Central memory CD8-positive, alpha-beta T cell (primary cell): ENCODE data around the gene MAD1L1.
"Not testable (repeated sequence)": the region's sequence is repeated elsewhere in the genome, so short reads cannot be mapped to it uniquely, and the experiment has no call there.

ENCODE experiments used
- ATAC-seq: fragments of 150-1000 bp; cut with Tn5 transposase; replicated peaks from 2 replicates; pipeline ENCODE4 v1.10.0; 2022; ENCODE audit warnings: mild to moderate bottlenecking, moderate FRiP score, moderate number of reproducible peaks; ENCODE audit not compliant: poor library complexity, severe bottlenecking; ENCODE audit errors: extremely low read depth
- DNase-seq, 2 donors: peaks; one replicate each; pipeline ENCODE4 v3.0.0; 2021; ENCODE audit warnings: low spot score in 2 of 2
- H3K27ac Mint-ChIP-seq: one replicate; pipeline ENCODE4 v1.8.0; 2022; ENCODE audit warnings: low read depth, mild to moderate bottlenecking, moderate library complexity, mixed read lengths
- H3K27me3 Mint-ChIP-seq: one replicate; pipeline ENCODE4 v1.8.0; 2022; ENCODE audit warnings: mixed read lengths
- H3K36me3 Mint-ChIP-seq: one replicate; pipeline ENCODE4 v1.8.0; 2022; ENCODE audit warnings: mild to moderate bottlenecking, moderate library complexity, mixed read lengths; ENCODE audit not compliant: insufficient read depth
- H3K4me1 Mint-ChIP-seq: one replicate; pipeline ENCODE4 v1.8.0; 2022; ENCODE audit warnings: mixed read lengths
- H3K4me3 Mint-ChIP-seq: one replicate; pipeline ENCODE4 v1.8.0; 2022; ENCODE audit warnings: mild to moderate bottlenecking, moderate library complexity, mixed read lengths
- H3K9me3 Mint-ChIP-seq: one replicate; pipeline ENCODE4 v1.8.0; 2022; ENCODE audit warnings: mixed read lengths

MAD1L1 gene

GRCh38 chr7:1997537-1998076 lies 235.1 kb downstream of the MAD1L1 start:
- Mint-ChIP-seq H3K4me1 (peaks cover 21% of the 10 kb centered on the region), H3K4me3 (no peak overlapping the region), H3K27me3 (no peaks in the 10 kb centered on the region), H3K27ac (no peak overlapping the region), H3K36me3 (peaks cover 2% of the 10 kb centered on the region), H3K9me3 (no peaks in the 10 kb centered on the region)
- DNase-seq (no peak), ATAC-seq (no peak)

DNA sequence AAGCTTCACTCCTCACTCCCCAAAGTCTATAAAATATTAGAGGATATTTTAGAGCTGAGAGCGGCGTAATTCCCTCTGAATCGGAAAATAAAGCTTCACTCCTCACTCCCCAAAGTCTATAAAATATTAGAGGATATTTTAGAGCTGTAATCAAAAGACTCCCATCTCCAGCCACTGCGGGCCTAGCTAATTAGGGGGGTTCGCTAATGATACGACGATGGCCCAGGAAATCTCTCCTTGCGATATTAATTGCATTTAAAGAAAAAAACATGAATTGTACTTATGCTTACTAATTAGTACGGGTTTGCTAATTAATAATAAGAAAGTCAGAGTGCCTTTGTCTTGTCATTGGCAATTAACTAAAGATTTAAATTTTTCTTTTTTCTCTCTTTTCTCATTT lies 235.9 kb downstream of the MAD1L1 start:
- Mint-ChIP-seq H3K9me3 (no peaks in the 10 kb centered on the region), H3K27me3 (no peaks in the 10 kb centered on the region), H3K4me1 (peaks cover 21% of the 10 kb centered on the region), H3K36me3 (no peaks in the 10 kb centered on the region), H3K4me3 (no peak overlapping the region), H3K27ac (no peak overlapping the region)
- DNase-seq (no peak), ATAC-seq (no peak)

DNA sequence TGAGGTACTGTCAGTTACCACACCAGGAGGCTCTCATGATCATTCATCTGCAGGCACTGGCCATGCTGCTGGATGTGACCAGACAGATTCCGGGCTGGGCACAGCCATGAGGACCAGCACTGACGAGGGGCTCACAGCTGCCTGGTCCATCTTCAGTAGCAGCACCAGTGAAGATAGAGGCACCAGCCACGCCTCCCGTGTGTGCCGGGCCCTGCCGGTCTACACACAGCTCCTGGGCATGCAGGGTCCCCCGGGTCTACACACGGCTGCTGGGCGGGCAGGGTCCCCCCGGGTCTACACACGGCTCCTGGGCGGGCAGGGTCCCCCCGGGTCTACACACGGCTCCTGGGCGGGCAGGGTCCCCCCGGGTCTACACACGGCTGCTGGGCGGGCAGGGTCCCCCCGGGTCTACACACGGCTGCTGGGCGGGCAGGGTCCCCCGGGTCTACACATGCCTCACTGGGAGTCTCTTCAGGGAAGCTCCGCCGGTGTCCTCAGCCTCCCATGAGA lies 236.8 kb downstream of the MAD1L1 start:
- H3K27ac Mint-ChIP-seq, H3K9me3 Mint-ChIP-seq, DNase-seq, H3K27me3 Mint-ChIP-seq, H3K36me3 Mint-ChIP-seq, H3K4me3 Mint-ChIP-seq, ATAC-seq: not testable (repeated sequence)
- peaks cover 21% of the 10 kb centered on the region for H3K4me1 Mint-ChIP-seq

DNA sequence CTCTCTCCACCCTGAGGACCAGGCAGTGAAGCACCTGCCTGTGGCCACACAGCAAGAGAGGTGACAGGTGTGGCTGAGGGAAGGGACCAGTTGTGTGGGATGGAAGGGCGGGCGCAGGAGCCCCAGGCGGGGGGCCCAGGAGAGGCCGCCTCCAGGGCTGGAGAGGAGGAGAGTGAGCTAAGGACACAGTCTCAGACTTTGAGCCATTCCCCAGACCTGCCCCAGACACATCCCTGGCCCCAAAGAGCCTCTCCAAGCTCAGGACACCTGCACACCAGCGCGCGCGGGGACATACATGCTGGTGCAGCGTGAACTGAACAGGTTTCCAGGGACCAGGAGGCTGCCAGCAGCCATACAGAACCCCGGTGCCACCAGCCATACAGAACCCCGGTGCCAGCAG lies 237.3 kb downstream of the MAD1L1 start:
- Mint-ChIP-seq H3K27ac (no peak overlapping the region), H3K36me3 (no peaks in the 10 kb centered on the region), H3K9me3 (no peaks in the 10 kb centered on the region), H3K4me1 (peaks cover 17% of the 10 kb centered on the region), H3K27me3 (no peaks in the 10 kb centered on the region), H3K4me3 (no peak overlapping the region)
- DNase-seq, result no peak
- no peak for ATAC-seq

DNA sequence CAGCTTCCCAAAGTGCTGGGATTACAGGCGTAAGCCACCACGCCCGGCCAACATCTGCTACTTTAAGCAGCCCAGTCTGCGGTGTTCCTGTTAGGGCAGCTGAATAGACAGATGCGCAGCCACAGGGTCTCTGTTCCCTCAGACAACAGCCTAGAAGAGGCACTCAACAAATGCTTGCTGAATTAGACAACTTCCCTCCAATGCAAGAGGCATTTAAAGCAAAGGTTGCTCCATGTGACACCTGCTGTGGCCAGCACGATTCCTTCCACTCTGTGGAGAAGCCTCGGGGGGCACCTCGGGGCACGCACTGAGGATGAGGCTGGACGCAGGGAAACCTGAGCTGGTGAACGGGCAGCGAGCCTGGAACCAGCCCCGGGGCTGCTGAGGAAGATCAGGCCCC lies 237.8 kb downstream of the MAD1L1 start:
- ATAC-seq (no peak), DNase-seq (no peak)
- no peaks in the 10 kb centered on the region for H3K36me3 Mint-ChIP-seq
- H3K4me1 Mint-ChIP-seq, result peaks cover 12% of the 10 kb centered on the region
- H3K27me3 Mint-ChIP-seq, result no peaks in the 10 kb centered on the region
- H3K4me3 Mint-ChIP-seq, result no peak overlapping the region
- no peak overlapping the region for H3K27ac Mint-ChIP-seq
- H3K9me3 Mint-ChIP-seq, result no peaks in the 10 kb centered on the region

- Mint-ChIP-seq H3K4me3 (no peak overlapping the region), H3K27ac (no peak overlapping the region), H3K4me1 (peaks cover 3% of the 10 kb centered on the region), H3K27me3 (no peaks in the 10 kb centered on the region), H3K9me3 (no peaks in the 10 kb centered on the region), H3K36me3 (no peaks in the 10 kb centered on the region)
- ATAC-seq, result no peak
- no peak for DNase-seq
These were observed 238.7 kb downstream of the MAD1L1 start for GRCh38 chr7:1993776-1994740.

DNA sequence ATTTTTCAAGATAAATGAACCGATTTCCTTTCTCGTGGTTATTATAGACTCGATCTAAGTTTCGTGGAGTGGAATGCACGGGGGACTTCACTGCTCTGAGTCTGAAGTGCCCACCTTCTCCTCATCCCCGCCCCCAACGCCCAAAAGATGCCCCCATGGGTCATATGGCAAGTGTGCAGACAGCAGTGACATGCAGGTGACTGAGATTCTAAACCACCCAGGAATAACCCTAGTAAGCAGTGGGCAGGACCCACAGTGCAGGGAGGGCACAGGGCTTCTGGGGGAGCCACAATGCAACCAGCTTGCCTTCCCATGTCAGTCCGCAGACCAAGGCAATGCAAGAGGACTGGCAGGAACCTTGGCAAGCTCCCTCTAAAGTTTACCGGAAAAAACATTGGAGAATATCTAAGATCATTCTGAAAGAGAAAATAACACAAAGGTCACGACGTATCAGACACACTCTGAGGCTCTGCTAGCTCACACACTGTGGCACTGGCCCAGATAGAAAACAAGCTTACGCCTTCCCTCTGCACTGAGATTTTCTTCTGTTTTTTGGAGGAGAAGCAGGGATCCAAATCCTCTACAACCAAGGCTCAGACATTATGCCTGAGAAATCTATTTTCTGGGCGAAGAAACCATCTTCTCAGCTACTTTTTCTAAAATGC lies 239.6 kb downstream of the MAD1L1 start:
- ATAC-seq (no peak), DNase-seq (no peak)
- Mint-ChIP-seq H3K27ac (no peak overlapping the region), H3K9me3 (no peaks in the 10 kb centered on the region), H3K27me3 (no peaks in the 10 kb centered on the region), H3K36me3 (no peaks in the 10 kb centered on the region), H3K4me1 (peaks cover 5% of the 10 kb centered on the region), H3K4me3 (no peak overlapping the region)

DNA sequence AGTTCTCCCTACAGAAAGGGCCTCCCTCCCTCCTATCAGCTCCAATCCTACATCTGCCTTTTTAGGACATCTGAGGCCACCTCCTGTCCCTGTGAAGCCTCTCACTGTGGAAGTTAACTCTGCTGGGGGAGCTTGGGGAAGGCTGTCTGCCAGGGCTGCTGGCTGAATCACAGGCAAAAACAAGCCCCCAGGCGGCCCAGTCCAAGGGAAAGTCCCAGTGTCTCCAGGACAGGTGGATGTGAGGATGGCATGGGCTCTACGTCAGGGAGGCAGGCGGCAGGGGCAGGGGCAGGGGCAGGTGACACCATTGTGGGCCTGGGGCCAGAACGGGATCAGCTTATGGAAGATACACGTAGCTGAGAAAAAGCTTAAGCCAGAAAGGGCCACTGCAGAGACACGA lies 240.2 kb downstream of the MAD1L1 start:
- ATAC-seq (no peak), DNase-seq (no peak)
- no peak overlapping the region for H3K4me3 Mint-ChIP-seq
- H3K9me3 Mint-ChIP-seq, result no peaks in the 10 kb centered on the region
- no peak overlapping the region for H3K27ac Mint-ChIP-seq
- H3K27me3 Mint-ChIP-seq, result no peaks in the 10 kb centered on the region
- peaks cover 3% of the 10 kb centered on the region for H3K36me3 Mint-ChIP-seq
- peaks cover 11% of the 10 kb centered on the region for H3K4me1 Mint-ChIP-seq

GRCh38 chr7:1990001-1990670 lies 242.6 kb downstream of the MAD1L1 start:
- Mint-ChIP-seq H3K4me1 (peaks cover 33% of the 10 kb centered on the region), H3K9me3 (no peaks in the 10 kb centered on the region), H3K36me3 (peaks cover 5% of the 10 kb centered on the region), H3K27ac (no peak overlapping the region), H3K27me3 (no peaks in the 10 kb centered on the region), H3K4me3 (no peak overlapping the region)
- DNase-seq (no peak), ATAC-seq (no peak)

DNA sequence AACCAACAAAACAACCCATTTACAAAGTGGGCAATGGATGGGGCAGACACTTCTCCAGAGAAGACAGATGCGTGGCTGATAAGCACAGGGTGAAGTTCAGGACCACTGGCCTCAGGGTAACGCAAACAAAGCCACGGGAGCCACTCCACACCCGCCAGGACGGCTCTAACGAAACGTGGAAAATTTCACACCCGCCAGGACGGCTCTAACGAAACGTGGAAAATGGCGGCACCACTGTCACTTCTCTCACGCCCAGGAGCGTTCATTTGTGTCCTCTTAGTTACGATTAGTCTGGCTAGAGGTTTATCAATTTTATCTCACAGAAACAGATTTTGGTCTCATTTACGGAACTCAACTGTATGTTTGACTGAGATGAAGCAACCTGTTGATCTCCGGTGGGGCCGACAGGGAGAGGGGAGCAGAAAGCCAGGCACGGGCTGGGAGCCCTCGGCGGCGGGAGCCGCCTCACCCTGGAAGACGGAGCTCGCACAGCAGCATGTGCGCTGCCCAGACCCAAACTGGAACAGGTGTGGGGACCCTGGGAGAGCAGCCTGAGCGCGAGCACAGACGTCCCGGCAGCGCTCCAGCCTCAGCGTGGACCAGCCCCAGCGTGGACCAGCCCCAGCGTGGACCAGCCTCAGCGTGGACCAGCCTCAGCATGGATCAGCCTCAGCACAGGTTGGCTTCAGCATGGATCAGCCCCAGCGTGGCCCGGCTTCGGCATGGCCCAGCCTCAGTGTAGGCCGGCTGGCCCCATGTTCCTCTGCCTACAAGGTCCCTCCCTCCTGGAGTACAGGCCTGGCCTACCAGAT lies 243.5 kb downstream of the MAD1L1 start:
- Mint-ChIP-seq H3K4me3 (no peak overlapping the region), H3K36me3 (peaks cover 7% of the 10 kb centered on the region), H3K27me3 (no peaks in the 10 kb centered on the region), H3K9me3 (no peaks in the 10 kb centered on the region), H3K4me1 (peaks cover 41% of the 10 kb centered on the region), H3K27ac (peak overlapping the region; percentile 10)
- no peak for DNase-seq
- no peak for ATAC-seq

GRCh38 chr7:1988533-1988930 lies 244.2 kb downstream of the MAD1L1 start:
- Mint-ChIP-seq H3K9me3 (no peaks in the 10 kb centered on the region), H3K36me3 (peaks cover 7% of the 10 kb centered on the region), H3K4me3 (no peak overlapping the region), H3K27ac (peak overlapping the region; percentile 10), H3K27me3 (no peaks in the 10 kb centered on the region), H3K4me1 (peaks cover 41% of the 10 kb centered on the region)
- no peak for ATAC-seq
- no peak for DNase-seq
